Measurements from ENCODE around the gene USP43.

GRCh38 chr17:9725575-9725974 lies 80.3 kb downstream of the USP43 start:
- TF ChIP-seq CTCF (IDR thresholded peaks at IDR 0.05; ENCODE audit: low read length) (no peak), EZH2 (optimal IDR thresholded peaks at IDR 0.05; ENCODE audit: low read depth, low read length) (no peak)

All from MM.1S (cell line).